Brain microvascular endothelial cell (primary cell): ENCODE data around the gene PTTG1IP.

ENCODE experiments used
- DNase-seq: peaks from one replicate; pipeline ENCODE4 v3.0.0-alpha.2; 2020
- H3K27ac ChIP-seq: fragments of 250-450 bp; sonication (Bioruptor Pico); 2 replicates; pipeline ENCODE4 v1.5.1; 2020; ENCODE audit warnings: mild to moderate bottlenecking, moderate library complexity
- H3K27me3 ChIP-seq: fragments of 250-450 bp; sonication (Bioruptor Pico); replicated peaks from 2 replicates; pipeline ENCODE4 v1.5.1; 2020; ENCODE audit warnings: mild to moderate bottlenecking
- H3K36me3 ChIP-seq: fragments of 250-450 bp; sonication (Bioruptor Pico); replicated peaks from 2 replicates; pipeline ENCODE4 v1.5.1; 2020; ENCODE audit warnings: mild to moderate bottlenecking
- H3K4me3 ChIP-seq: 2 replicates; pipeline ENCODE4 v1.5.1; 2011; ENCODE audit warnings: low read depth, mild to moderate bottlenecking, control low read depth, low read length, moderate library complexity
- in situ Hi-C: cut with HindIII; loops from 2 replicates; pipeline ENCODE4 v1.10.0; 2017; ENCODE audit warnings: low sequenced_read_pairs, low pct_ligation_motif_present
- TF ChIP-seq, protein P1 (sequence below): IDR thresholded peaks from 2 replicates; pipeline ENCODE4 v1.5.1; 2011; ENCODE audit warnings: low read depth, mild to moderate bottlenecking, moderate library complexity, low read length, control low read depth, inconsistent platforms; ENCODE audit errors: missing control alignments

Gene PTTG1IP

DNA sequence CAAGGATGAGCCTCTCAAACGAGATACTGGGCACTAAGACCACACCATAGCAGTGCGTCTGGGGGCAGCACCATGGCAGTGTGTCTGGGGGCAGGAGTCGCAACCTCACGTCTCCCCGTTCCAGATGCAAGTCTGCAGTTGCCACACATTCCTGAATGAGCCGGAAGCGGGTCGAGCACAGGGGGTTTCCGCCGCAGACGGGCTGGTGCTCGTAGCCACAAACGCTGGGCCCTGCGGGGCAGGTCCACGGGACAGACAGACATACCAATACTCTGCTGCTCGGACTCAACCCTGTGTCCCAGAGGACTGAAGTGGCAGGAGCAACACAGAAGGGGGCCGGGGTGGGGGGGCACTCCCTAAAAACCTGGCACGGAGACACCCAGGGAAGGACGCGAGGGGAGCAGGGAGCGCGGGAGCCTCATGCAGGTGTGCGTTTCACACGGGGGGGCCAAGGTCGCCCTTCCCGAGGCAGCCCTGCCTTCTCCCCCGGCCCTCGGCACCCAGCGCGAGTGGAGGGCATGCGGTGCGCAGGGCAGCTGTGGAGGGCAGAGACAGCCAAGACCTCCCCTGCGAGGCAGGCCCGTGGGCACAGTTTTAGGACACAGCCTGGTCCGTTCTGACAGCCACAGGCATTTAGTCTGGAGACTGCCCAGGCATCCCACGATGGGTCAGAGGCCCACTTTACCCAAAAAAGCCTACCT, 24.5 kb downstream of the PTTG1IP start:
- H3K36me3 ChIP-seq = peaks cover 28% of the 10 kb centered on the region
- H3K27me3 ChIP-seq = peaks cover 4% of the 10 kb centered on the region
- H3K4me3 ChIP-seq = no peak overlapping the region
- in situ Hi-C loops = no loop called here
- TF ChIP-seq, protein P1, sequence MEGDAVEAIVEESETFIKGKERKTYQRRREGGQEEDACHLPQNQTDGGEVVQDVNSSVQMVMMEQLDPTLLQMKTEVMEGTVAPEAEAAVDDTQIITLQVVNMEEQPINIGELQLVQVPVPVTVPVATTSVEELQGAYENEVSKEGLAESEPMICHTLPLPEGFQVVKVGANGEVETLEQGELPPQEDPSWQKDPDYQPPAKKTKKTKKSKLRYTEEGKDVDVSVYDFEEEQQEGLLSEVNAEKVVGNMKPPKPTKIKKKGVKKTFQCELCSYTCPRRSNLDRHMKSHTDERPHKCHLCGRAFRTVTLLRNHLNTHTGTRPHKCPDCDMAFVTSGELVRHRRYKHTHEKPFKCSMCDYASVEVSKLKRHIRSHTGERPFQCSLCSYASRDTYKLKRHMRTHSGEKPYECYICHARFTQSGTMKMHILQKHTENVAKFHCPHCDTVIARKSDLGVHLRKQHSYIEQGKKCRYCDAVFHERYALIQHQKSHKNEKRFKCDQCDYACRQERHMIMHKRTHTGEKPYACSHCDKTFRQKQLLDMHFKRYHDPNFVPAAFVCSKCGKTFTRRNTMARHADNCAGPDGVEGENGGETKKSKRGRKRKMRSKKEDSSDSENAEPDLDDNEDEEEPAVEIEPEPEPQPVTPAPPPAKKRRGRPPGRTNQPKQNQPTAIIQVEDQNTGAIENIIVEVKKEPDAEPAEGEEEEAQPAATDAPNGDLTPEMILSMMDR = no peak
- no peak overlapping the region for H3K27ac ChIP-seq
- DNase-seq = no peak

DNA sequence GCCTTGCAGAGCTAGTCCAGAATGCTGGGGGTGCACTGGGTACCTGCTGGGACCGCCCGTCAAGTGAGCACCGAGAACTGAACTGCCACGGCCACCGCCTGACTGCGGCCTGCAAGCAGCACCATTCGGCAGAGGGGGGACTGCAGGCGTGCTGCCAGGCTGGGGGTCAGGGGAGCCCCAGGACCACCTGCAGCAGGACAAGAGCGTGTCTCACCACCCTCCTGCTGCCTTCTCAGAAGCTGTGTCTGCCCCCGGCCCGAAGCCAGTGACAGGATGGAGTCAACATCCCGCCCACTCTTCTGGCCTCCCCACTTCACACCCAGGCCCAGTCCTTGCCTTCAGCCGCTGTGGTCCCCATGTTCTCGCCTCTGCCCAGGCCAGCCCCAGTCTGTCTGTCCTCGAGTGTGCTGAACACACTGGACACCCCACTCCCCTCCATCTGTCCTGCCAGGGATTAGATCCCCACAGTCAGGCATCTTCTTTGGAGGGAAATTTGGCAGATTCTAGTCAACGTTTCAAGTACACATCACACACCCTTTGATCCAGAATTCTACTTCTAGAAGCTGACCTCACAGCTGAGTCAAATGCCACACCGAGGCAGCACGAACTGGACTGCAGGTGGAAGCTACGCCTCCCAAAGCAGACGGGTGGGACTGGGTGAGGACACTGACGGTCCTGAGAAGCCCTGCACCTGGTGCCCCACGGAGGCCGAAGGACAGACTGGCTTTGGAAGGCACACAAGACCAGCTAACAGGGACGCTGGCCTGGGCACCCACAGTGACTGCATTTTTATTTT, 26.0 kb downstream of the PTTG1IP start:
- Histone ChIP-seq H3K4me3 (no peak overlapping the region), H3K27me3 (peaks cover 13% of the 10 kb centered on the region), H3K27ac (no peak overlapping the region), H3K36me3 (peaks cover 20% of the 10 kb centered on the region)
- in situ Hi-C loops = no loop called here
- DNase-seq = no peak
- TF ChIP-seq, protein P1 = no peak

DNA sequence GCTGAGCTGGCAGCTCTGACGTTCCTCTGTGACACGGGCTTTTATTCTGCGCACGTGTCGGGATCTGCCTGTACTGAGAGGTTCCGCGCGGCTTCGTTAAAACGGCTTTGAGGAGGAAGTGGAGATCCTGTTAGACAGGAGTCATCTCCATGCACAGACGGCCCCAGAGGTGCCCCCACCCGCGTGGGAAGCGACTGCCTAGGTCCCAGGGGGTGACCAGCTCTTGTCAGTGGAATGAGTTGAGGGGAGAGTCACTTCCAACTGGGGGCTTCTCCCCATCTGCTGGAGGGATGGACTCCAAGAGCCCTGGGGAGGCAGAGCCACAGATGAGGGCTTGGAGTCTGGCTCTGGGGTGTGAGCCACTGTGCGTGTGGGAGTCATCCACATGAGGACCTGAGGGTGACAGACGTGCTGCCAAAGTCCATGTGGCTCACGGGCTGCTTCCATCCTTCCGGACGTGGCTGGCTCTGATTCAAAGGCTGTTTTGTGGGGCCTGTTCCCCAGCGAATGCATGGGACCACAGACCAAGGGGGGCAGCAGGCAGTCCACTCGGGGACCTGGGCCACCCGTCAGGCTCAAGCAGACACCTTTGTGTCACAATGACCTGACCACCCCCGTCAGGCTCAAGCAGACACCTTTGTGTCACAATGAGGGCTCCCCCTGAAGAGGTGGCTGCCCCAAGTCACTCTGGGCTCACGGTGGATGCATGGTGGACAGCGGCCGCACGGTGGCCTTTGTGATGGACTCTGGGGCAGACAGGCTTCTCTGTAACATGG, 26.8 kb downstream of the PTTG1IP start:
- peaks cover 20% of the 10 kb centered on the region for H3K36me3 ChIP-seq
- H3K27me3 ChIP-seq = peaks cover 18% of the 10 kb centered on the region
- in situ Hi-C loops = no loop called here
- peak; percentile 9 for DNase-seq
- H3K27ac ChIP-seq = no peak overlapping the region
- TF ChIP-seq, protein P1 = no peak
- H3K4me3 ChIP-seq = no peak overlapping the region

DNA sequence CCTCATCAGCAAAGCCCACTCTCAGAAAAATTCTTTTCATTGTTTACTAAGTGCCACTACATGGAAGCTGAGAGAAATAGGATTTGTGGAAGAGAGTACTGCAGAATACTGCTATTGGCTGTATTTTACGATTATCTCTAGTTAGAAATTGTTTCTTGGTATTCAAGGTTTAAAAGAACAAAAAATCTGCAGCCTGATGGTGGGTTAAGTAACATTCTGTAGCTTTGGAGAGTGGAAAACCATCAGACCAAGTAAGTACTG, 27.3 kb downstream of the PTTG1IP start:
- TF ChIP-seq, protein P1 = no peak
- no peak overlapping the region for H3K27ac ChIP-seq
- peaks cover 20% of the 10 kb centered on the region for H3K36me3 ChIP-seq
- in situ Hi-C loops = no loop called here
- peak overlapping the region; percentile 33 for H3K4me3 ChIP-seq
- H3K27me3 ChIP-seq = peaks cover 19% of the 10 kb centered on the region
- no peak for DNase-seq

DNA sequence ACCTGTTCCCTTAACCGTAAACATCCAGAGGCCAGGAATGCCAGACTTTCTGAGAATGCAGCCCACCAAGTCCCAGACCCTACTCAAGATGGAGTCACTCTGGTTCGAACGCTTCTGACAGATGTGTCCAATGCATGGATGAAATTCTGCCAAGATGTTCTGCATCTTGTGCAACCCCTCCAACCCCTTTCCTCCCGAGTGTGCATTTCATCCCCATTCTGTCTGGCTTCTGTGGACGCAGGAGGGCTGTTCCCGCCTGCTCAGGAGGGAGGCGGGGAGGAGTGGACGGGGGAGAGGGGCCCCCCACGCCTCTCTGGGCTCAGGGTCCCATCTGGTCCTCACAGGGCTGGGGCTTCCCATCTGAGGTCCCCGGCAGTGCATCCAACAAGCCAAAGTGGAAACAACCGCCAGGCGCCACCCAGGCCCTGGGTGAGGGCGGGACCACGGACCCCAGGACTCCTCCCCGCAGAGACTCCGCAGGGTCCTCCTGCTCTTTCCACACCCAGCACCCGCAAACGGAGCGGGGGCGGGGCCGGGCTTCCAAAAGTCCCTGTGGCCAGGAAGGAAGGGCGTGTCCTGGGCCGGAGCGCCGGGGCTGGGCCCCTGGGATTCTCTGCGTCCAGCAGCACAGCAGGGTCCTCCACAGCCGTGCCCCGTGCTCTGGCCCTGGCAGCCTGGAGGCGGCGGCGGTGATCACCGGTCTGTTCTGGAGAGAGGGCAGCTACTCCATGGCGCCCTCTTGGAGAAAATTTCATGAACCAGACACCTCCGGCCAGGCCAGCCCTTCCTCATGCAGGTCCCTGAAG, 27.9 kb downstream of the PTTG1IP start:
- peak overlapping the region; percentile 33 for H3K4me3 ChIP-seq
- in situ Hi-C loops = no loop called here
- H3K36me3 ChIP-seq = peaks cover 20% of the 10 kb centered on the region
- TF ChIP-seq, protein P1 = peak; percentile 46
- H3K27ac ChIP-seq = no peak overlapping the region
- H3K27me3 ChIP-seq = peaks cover 19% of the 10 kb centered on the region
- no peak for DNase-seq
